ENCODE results near the gene SLC2A6. TPM values are rescaled to one million over a fixed set of nuclear protein-coding genes. Genes with fewer than 3 reads are reported as not detected.

Gene SLC2A6
- polyA plus RNA-seq, 3 donors = 2.4 to 15.6 (median 2.6) TPM

GRCh38 chr9:133470988-133471387 is 7.9 kb downstream of the SLC2A6 start:
- H3K27ac ChIP-seq (ENCODE audit: low read depth, low read length) = no peak overlapping the region
- WGBS, 3 donors = 65 to 77% (median 70%) methylated on average over 7 of the region's 7 CpGs

- 63 to 87% (median 81%) methylated on average over 16 of the region's 16 CpGs for WGBS, 3 donors
- H3K27ac ChIP-seq (ENCODE audit: low read depth, low read length) = no peak overlapping the region
Measured at GRCh38 chr9:133470427-133470924, 8.4 kb downstream of the SLC2A6 start.

- 88 to 93% (median 92%) methylated on average over 5 to 6 of the region's 6 CpGs for WGBS, 3 donors
Measured at GRCh38 chr9:133468777-133469421, 10.0 kb downstream of the SLC2A6 start.

GRCh38 chr9:133468374-133468773 is 10.5 kb downstream of the SLC2A6 start:
- 85 to 92% (median 92%) methylated on average over 10 to 11 of the region's 11 CpGs for WGBS, 3 donors
- H3K27ac ChIP-seq (ENCODE audit: low read depth, low read length) = no peak overlapping the region

More at GRCh38 chr9:133468777-133469421, 10.0 kb downstream of the SLC2A6 start:
- no peak overlapping the region for H3K27ac ChIP-seq (ENCODE audit: low read depth, low read length)

GRCh38 chr9:133467101-133467500 is 11.8 kb downstream of the SLC2A6 start:
- 83 to 89% (median 89%) methylated on average over 10 of the region's 10 CpGs for WGBS, 3 donors

GRCh38 chr9:133465984-133466383 is 12.9 kb downstream of the SLC2A6 start:
- whole genome bisulfite sequencing, 3 donors = 77 to 79% (median 79%) methylated on average over 6 of the region's 6 CpGs
- H3K27ac ChIP-seq (ENCODE audit: low read depth, low read length) = no peak overlapping the region

More at GRCh38 chr9:133467101-133467500, 11.8 kb downstream of the SLC2A6 start:
- H3K27ac ChIP-seq (ENCODE audit: low read depth, low read length) = no peak overlapping the region

- WGBS, 3 donors = 92 to 93% (median 93%) methylated on average over 10 of the region's 10 CpGs
- no peak overlapping the region for H3K27ac ChIP-seq (ENCODE audit: low read depth, low read length)
Measured at GRCh38 chr9:133464638-133465037, 14.3 kb downstream of the SLC2A6 start.

- 72 to 84% (median 74%) methylated on average over 24 of the region's 24 CpGs for WGBS, 3 donors
- no peak overlapping the region for H3K27ac ChIP-seq (ENCODE audit: low read depth, low read length)
Measured at GRCh38 chr9:133463864-133464615, 14.9 kb downstream of the SLC2A6 start.

GRCh38 chr9:133463234-133463863 is 15.6 kb downstream of the SLC2A6 start:
- WGBS, 3 donors = 86 to 92% (median 92%) methylated on average over 22 of the region's 22 CpGs
- no peak overlapping the region for H3K27ac ChIP-seq (ENCODE audit: low read depth, low read length)

GRCh38 chr9:133461975-133462374 is 16.9 kb downstream of the SLC2A6 start:
- H3K27ac ChIP-seq (ENCODE audit: low read depth, low read length) = no peak overlapping the region
- 62 to 85% (median 75%) methylated on average over 4 of the region's 4 CpGs for WGBS, 3 donors

GRCh38 chr9:133460405-133461175 is 18.3 kb downstream of the SLC2A6 start:
- WGBS, 3 donors = 6 to 22% (median 18%) methylated on average over 21 to 29 of the region's 30 CpGs
- H3K27ac ChIP-seq (ENCODE audit: low read depth, low read length) = no peak overlapping the region

GRCh38 chr9:133459476-133460404 is 19.2 kb downstream of the SLC2A6 start, which contains the start of gene CACFD1:
Gene CACFD1 (plus strand): TSS chr9:133459978. CDS start chr9:133460067, 89 bp downstream.
- no peak within 1 kb of the TSS for H3K27ac ChIP-seq (ENCODE audit: low read depth, low read length)
- 0 to 1% (median 1%) methylated on average over 69 to 86 of the region's 86 CpGs for WGBS, 3 donors

GRCh38 chr9:133458643-133459312 is 20.1 kb downstream of the SLC2A6 start:
- no peak overlapping the region for H3K27ac ChIP-seq (ENCODE audit: low read depth, low read length)
- WGBS, 3 donors = 65 to 67% (median 67%) methylated on average over 16 of the region's 16 CpGs

GRCh38 chr9:133457748-133458147 is 21.2 kb downstream of the SLC2A6 start:
- WGBS, 3 donors = 94 to 97% (median 95%) methylated on average over 11 of the region's 11 CpGs
- H3K27ac ChIP-seq (ENCODE audit: low read depth, low read length) = no peak overlapping the region

GRCh38 chr9:133457233-133457632 is 21.7 kb downstream of the SLC2A6 start:
- 86 to 92% (median 90%) methylated on average over 13 of the region's 13 CpGs for WGBS, 3 donors
- no peak overlapping the region for H3K27ac ChIP-seq (ENCODE audit: low read depth, low read length)

GRCh38 chr9:133456409-133456808 is 22.5 kb downstream of the SLC2A6 start:
- WGBS, 3 donors = 92 to 95% (median 93%) methylated on average over 9 of the region's 9 CpGs
- H3K27ac ChIP-seq (ENCODE audit: low read depth, low read length) = no peak overlapping the region

GRCh38 chr9:133455936-133456335 is 23.0 kb downstream of the SLC2A6 start:
- 94 to 96% (median 95%) methylated on average over 11 of the region's 11 CpGs for WGBS, 3 donors
- H3K27ac ChIP-seq (ENCODE audit: low read depth, low read length) = no peak overlapping the region
